ENCODE measurements around the gene GBX1. TPM values are rescaled to one million over a fixed set of nuclear protein-coding genes. Genes with fewer than 3 reads are reported as not detected.

GBX1 gene
- total and polyA plus RNA-seq, 3 experiments from 2014 or later, result not detected

GRCh38 chr7:151181011-151181431 is 13.5 kb upstream of the GBX1 start:
- Histone ChIP-seq H3K27me3 (ENCODE audit: insufficient read depth, low read length, poor library complexity, severe bottlenecking) (no peaks in the 10 kb centered on the region), H3K4me3 (ENCODE audit: low read length) (no peak overlapping the region), H3K4me1 (ENCODE audit: insufficient read depth, low read length) (no peaks in the 10 kb centered on the region), H3K36me3 (ENCODE audit: insufficient read depth, low read length) (no peaks in the 10 kb centered on the region), H3K9me3 (ENCODE audit: low read length) (no peaks in the 10 kb centered on the region), H3K27ac (ENCODE audit: low read depth, low read length) (no peak overlapping the region)
- ChIA-PET CTCF (no interaction called here), POLR2A (interaction anchor here (0.6 kb wide), 1 partner anchor 46 kb away, joined by 3 read pairs; the partner anchor contains the start of gene ABCF2)
- no peaks in the 10 kb centered on the region for H3K4me1 Mint-ChIP-seq
- no peak for DNase-seq
- H3K4me3 Mint-ChIP-seq, result no peak overlapping the region
- peaks cover 18 to 37% of the 10 kb centered on the region in 2 donors for H3K27me3 Mint-ChIP-seq
- H3K27ac Mint-ChIP-seq, result no peak overlapping the region
- H3K9me3 Mint-ChIP-seq, result no peaks in the 10 kb centered on the region
- H3K36me3 Mint-ChIP-seq, result peaks cover 0 to 2% (median 0%) of the 10 kb centered on the region in 3 donors

GRCh38 chr7:151179946-151180345 is 12.5 kb upstream of the GBX1 start:
- H3K36me3 ChIP-seq (ENCODE audit: insufficient read depth, low read length), result no peaks in the 10 kb centered on the region
- H3K4me3 ChIP-seq (ENCODE audit: low read length), result no peak overlapping the region
- no peaks in the 10 kb centered on the region for H3K4me1 ChIP-seq (ENCODE audit: insufficient read depth, low read length)
- CTCF ChIA-PET, result interaction anchor here (1.5 kb wide), 1 partner anchor 11 kb away, joined by 8 read pairs; no protein-coding TSS in a partner anchor
- POLR2A ChIA-PET, result no interaction called here
- no peaks in the 10 kb centered on the region for H3K9me3 ChIP-seq (ENCODE audit: low read length)
- Mint-ChIP-seq H3K36me3 (peaks cover 0 to 2% (median 0%) of the 10 kb centered on the region in 3 donors), H3K4me3 (no peak overlapping the region), H3K9me3 (no peaks in the 10 kb centered on the region), H3K27me3 (peaks cover 19 to 43% of the 10 kb centered on the region in 2 donors), H3K4me1 (peaks cover 0 to under 1% (median 0%) of the 10 kb centered on the region in 3 donors), H3K27ac (no peak overlapping the region)
- H3K27ac ChIP-seq (ENCODE audit: low read depth, low read length), result no peak overlapping the region
- no peak for DNase-seq
- H3K27me3 ChIP-seq (ENCODE audit: insufficient read depth, low read length, poor library complexity, severe bottlenecking), result no peaks in the 10 kb centered on the region

- H3K27me3 Mint-ChIP-seq, result peaks cover 22 to 46% of the 10 kb centered on the region in 2 donors
- no peaks in the 10 kb centered on the region for H3K9me3 Mint-ChIP-seq
- no peaks in the 10 kb centered on the region for H3K4me1 ChIP-seq (ENCODE audit: insufficient read depth, low read length)
- no peak overlapping the region for H3K27ac Mint-ChIP-seq
- peaks cover 0 to 3% (median 3%) of the 10 kb centered on the region in 3 donors for H3K4me1 Mint-ChIP-seq
- H3K4me3 ChIP-seq (ENCODE audit: low read length), result no peak overlapping the region
- H3K27ac ChIP-seq (ENCODE audit: low read depth, low read length), result no peak overlapping the region
- no peaks in the 10 kb centered on the region for H3K27me3 ChIP-seq (ENCODE audit: insufficient read depth, low read length, poor library complexity, severe bottlenecking)
- ChIA-PET POLR2A (no interaction called here), CTCF (interaction anchor here (1.0 to 1.5 kb wide), 3 partner anchors 11 to 65 kb away, joined by 3 to 8 read pairs (median 3); no protein-coding TSS in a partner anchor)
- H3K36me3 Mint-ChIP-seq, result peaks cover 0 to 2% (median 0%) of the 10 kb centered on the region in 3 donors
- no peak for DNase-seq
- H3K36me3 ChIP-seq (ENCODE audit: insufficient read depth, low read length), result no peaks in the 10 kb centered on the region
- no peak overlapping the region for H3K4me3 Mint-ChIP-seq
- no peaks in the 10 kb centered on the region for H3K9me3 ChIP-seq (ENCODE audit: low read length)
These were observed 11.9 kb upstream of the GBX1 start for GRCh38 chr7:151179287-151179860.

- POLR2A ChIA-PET, result no interaction called here
These were observed 11.3 kb upstream of the GBX1 start for GRCh38 chr7:151178831-151179230.

GRCh38 chr7:151178236-151178635 is 10.7 kb upstream of the GBX1 start:
- Mint-ChIP-seq H3K27ac (peak overlapping the region in 1 of 8 donors; percentile 72), H3K4me3 (no peak overlapping the region), H3K4me1 (peaks cover 0 to 5% (median 3%) of the 10 kb centered on the region in 3 donors), H3K9me3 (no peaks in the 10 kb centered on the region), H3K36me3 (peaks cover 0 to 2% (median 0%) of the 10 kb centered on the region in 3 donors), H3K27me3 (peaks cover 25 to 53% of the 10 kb centered on the region in 2 donors)
- no peak for DNase-seq
- POLR2A ChIA-PET, result no interaction called here
- Histone ChIP-seq H3K4me1 (ENCODE audit: insufficient read depth, low read length) (no peaks in the 10 kb centered on the region), H3K4me3 (ENCODE audit: low read length) (no peak overlapping the region), H3K9me3 (ENCODE audit: low read length) (no peaks in the 10 kb centered on the region), H3K36me3 (ENCODE audit: insufficient read depth, low read length) (no peaks in the 10 kb centered on the region), H3K27me3 (ENCODE audit: insufficient read depth, low read length, poor library complexity, severe bottlenecking) (no peaks in the 10 kb centered on the region), H3K27ac (ENCODE audit: low read depth, low read length) (no peak overlapping the region)
- CTCF ChIA-PET, result interaction anchor here (0.7 to 1.5 kb wide), 3 partner anchors 10 to 66 kb away, joined by 3 to 8 read pairs (median 3); no protein-coding TSS in a partner anchor

More at GRCh38 chr7:151178831-151179230, 11.3 kb upstream of the GBX1 start:
- no peak overlapping the region for H3K4me3 Mint-ChIP-seq
- no peak for DNase-seq
- CTCF ChIA-PET, result interaction anchor here (1.0 to 1.5 kb wide), 3 partner anchors 10 to 65 kb away, joined by 3 to 8 read pairs (median 3); no protein-coding TSS in a partner anchor
- no peak overlapping the region for H3K27ac Mint-ChIP-seq
- peaks cover 22 to 47% of the 10 kb centered on the region in 2 donors for H3K27me3 Mint-ChIP-seq
- Histone ChIP-seq H3K36me3 (ENCODE audit: insufficient read depth, low read length) (no peaks in the 10 kb centered on the region), H3K27ac (ENCODE audit: low read depth, low read length) (no peak overlapping the region), H3K4me3 (ENCODE audit: low read length) (no peak overlapping the region), H3K27me3 (ENCODE audit: insufficient read depth, low read length, poor library complexity, severe bottlenecking) (no peaks in the 10 kb centered on the region), H3K9me3 (ENCODE audit: low read length) (no peaks in the 10 kb centered on the region), H3K4me1 (ENCODE audit: insufficient read depth, low read length) (no peaks in the 10 kb centered on the region)
- H3K36me3 Mint-ChIP-seq, result peaks cover 0 to 2% (median 0%) of the 10 kb centered on the region in 3 donors
- peaks cover 0 to 3% (median 3%) of the 10 kb centered on the region in 3 donors for H3K4me1 Mint-ChIP-seq
- no peaks in the 10 kb centered on the region for H3K9me3 Mint-ChIP-seq

GRCh38 chr7:151177310-151177709 is 9.8 kb upstream of the GBX1 start:
- Mint-ChIP-seq H3K4me3 (no peak overlapping the region), H3K27ac (no peak overlapping the region), H3K4me1 (peaks cover 6 to 12% (median 9%) of the 10 kb centered on the region in 3 donors), H3K36me3 (peaks cover 0 to 2% (median 0%) of the 10 kb centered on the region in 3 donors), H3K9me3 (no peaks in the 10 kb centered on the region), H3K27me3 (peaks cover 33 to 58% of the 10 kb centered on the region in 2 donors)
- DNase-seq, result no peak
- H3K9me3 ChIP-seq (ENCODE audit: low read length), result no peaks in the 10 kb centered on the region
- no peak overlapping the region for H3K4me3 ChIP-seq (ENCODE audit: low read length)
- no peak overlapping the region for H3K27ac ChIP-seq (ENCODE audit: low read depth, low read length)
- CTCF ChIA-PET, result interaction anchor here (0.7 kb wide), 1 partner anchor 10 kb away, joined by 3 read pairs; no protein-coding TSS in a partner anchor
- H3K27me3 ChIP-seq (ENCODE audit: insufficient read depth, low read length, poor library complexity, severe bottlenecking), result no peaks in the 10 kb centered on the region
- H3K36me3 ChIP-seq (ENCODE audit: insufficient read depth, low read length), result no peaks in the 10 kb centered on the region
- no peaks in the 10 kb centered on the region for H3K4me1 ChIP-seq (ENCODE audit: insufficient read depth, low read length)
- POLR2A ChIA-PET, result no interaction called here

- Histone ChIP-seq H3K4me3 (ENCODE audit: low read length) (no peak overlapping the region), H3K4me1 (ENCODE audit: insufficient read depth, low read length) (no peaks in the 10 kb centered on the region), H3K27me3 (ENCODE audit: insufficient read depth, low read length, poor library complexity, severe bottlenecking) (no peaks in the 10 kb centered on the region), H3K27ac (ENCODE audit: low read depth, low read length) (no peak overlapping the region), H3K36me3 (ENCODE audit: insufficient read depth, low read length) (no peaks in the 10 kb centered on the region), H3K9me3 (ENCODE audit: low read length) (no peaks in the 10 kb centered on the region)
- ChIA-PET POLR2A (no interaction called here), CTCF (interaction anchor here (0.8 to 1.0 kb wide), 2 partner anchors 53 to 68 kb away, joined by 3 read pairs; no protein-coding TSS in a partner anchor)
- Mint-ChIP-seq H3K36me3 (peaks cover 0 to 2% (median 0%) of the 10 kb centered on the region in 3 donors), H3K27me3 (peaks cover 35 to 60% of the 10 kb centered on the region in 2 donors), H3K4me3 (no peak overlapping the region), H3K9me3 (no peaks in the 10 kb centered on the region), H3K4me1 (peaks cover 8 to 12% (median 10%) of the 10 kb centered on the region in 3 donors), H3K27ac (no peak overlapping the region)
- no peak for DNase-seq
These were observed 8.9 kb upstream of the GBX1 start for GRCh38 chr7:151176401-151176800.

GRCh38 chr7:151175793-151176311 is 8.4 kb upstream of the GBX1 start:
- ChIA-PET CTCF (interaction anchor here (0.8 to 1.0 kb wide), 3 partner anchors 51 to 69 kb away, joined by 3 read pairs; partner anchors contain the start of gene ABCF2), POLR2A (no interaction called here)
- no peak overlapping the region for H3K27ac ChIP-seq (ENCODE audit: low read depth, low read length)
- no peak for DNase-seq
- Mint-ChIP-seq H3K4me1 (peaks cover 8 to 12% (median 10%) of the 10 kb centered on the region in 3 donors), H3K27me3 (peaks cover 35 to 65% of the 10 kb centered on the region in 2 donors), H3K4me3 (no peak overlapping the region), H3K9me3 (no peaks in the 10 kb centered on the region), H3K36me3 (peaks cover 0 to 2% (median 0%) of the 10 kb centered on the region in 3 donors), H3K27ac (no peak overlapping the region)
- no peaks in the 10 kb centered on the region for H3K4me1 ChIP-seq (ENCODE audit: insufficient read depth, low read length)
- no peaks in the 10 kb centered on the region for H3K36me3 ChIP-seq (ENCODE audit: insufficient read depth, low read length)
- no peaks in the 10 kb centered on the region for H3K27me3 ChIP-seq (ENCODE audit: insufficient read depth, low read length, poor library complexity, severe bottlenecking)
- no peaks in the 10 kb centered on the region for H3K9me3 ChIP-seq (ENCODE audit: low read length)
- H3K4me3 ChIP-seq (ENCODE audit: low read length), result no peak overlapping the region
